Measurements from ENCODE around the gene GLRX5.

GLRX5 gene

GRCh38 chr14:95523815-95524448, 10.9 kb upstream of the GLRX5 start:
- H3K27ac ChIP-seq (ENCODE audit: low read depth, low read length) = no peak overlapping the region
- peaks cover 5% of the 10 kb centered on the region for H3K4me1 ChIP-seq (ENCODE audit: control insufficient read depth, insufficient read depth, low read length)
- H3K27me3 ChIP-seq (ENCODE audit: control insufficient read depth, insufficient read depth, low read length) = no peaks in the 10 kb centered on the region
- peak overlapping the region; percentile 16 for H3K4me3 ChIP-seq (ENCODE audit: low read length)
- no peaks in the 10 kb centered on the region for H3K36me3 ChIP-seq (ENCODE audit: control insufficient read depth, insufficient read depth, low read length)
- no peak overlapping the region for H3K9ac ChIP-seq (ENCODE audit: low read length)

DNA sequence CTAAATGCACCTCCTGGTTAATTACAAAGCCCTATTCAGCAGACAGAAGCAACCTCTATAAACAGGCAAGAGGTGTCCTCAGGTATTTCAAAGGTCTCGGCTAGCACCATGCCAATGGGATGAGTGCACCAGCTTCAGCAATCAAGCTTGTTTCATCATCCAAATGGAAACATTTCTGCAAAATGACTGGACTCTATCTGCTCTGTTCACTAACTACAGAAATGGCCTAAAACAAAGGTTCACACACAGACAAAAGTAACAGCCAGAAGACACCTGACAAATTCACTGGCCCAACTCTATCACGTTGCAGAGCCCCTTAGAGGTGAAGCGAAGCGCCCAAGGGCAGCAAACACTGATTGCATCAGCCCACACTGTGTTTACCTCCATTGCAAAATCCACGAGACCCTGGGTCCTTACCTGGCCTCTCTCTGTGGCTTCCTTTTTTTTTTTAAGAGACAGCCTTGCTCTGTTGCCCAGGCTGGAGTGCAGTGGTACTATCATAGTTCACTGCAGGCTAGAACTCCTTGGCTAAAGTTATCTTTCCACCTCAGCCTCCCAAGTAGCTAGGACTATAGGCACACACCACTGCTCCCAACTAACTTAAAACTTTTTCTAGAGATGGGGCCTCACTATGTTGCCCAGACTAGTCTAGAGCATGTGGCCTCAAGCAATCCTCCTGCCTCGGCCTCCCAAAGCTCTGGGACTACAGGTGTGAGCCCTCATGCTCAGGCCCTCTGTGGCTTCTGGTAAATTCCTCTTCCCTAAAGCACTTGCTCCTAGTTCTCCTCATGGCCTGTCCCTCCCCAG, 9.9 kb upstream of the GLRX5 start:
- H3K36me3 ChIP-seq (ENCODE audit: control insufficient read depth, insufficient read depth, low read length) = no peaks in the 10 kb centered on the region
- no peak overlapping the region for H3K27ac ChIP-seq (ENCODE audit: low read depth, low read length)
- no peaks in the 10 kb centered on the region for H3K27me3 ChIP-seq (ENCODE audit: control insufficient read depth, insufficient read depth, low read length)
- no peak overlapping the region for H3K4me3 ChIP-seq (ENCODE audit: low read length)
- H3K9ac ChIP-seq (ENCODE audit: low read length) = no peak overlapping the region
- peaks cover 5% of the 10 kb centered on the region for H3K4me1 ChIP-seq (ENCODE audit: control insufficient read depth, insufficient read depth, low read length)

DNA sequence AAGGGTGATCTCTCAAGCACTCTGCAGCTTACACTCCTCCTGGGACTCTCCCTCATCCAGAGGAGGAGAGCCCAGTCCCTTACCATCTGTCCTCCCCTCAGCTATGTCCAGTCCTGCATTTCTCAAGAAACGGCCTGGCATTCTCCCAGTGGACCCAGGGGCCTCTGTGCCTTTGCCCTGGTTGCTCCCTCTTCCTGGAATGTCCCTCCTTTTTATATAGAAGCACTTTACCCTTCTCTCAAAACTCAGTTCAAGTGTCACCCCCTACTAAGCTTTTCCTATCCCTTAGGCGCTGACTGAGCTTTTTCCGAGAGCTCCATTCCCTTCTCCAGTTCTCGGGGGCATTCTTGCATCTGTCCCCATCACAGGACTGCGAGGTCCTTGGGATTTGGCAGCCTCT, 8.9 kb upstream of the GLRX5 start:
- H3K4me1 ChIP-seq (ENCODE audit: control insufficient read depth, insufficient read depth, low read length) = peaks cover 5% of the 10 kb centered on the region
- no peaks in the 10 kb centered on the region for H3K27me3 ChIP-seq (ENCODE audit: control insufficient read depth, insufficient read depth, low read length)
- no peaks in the 10 kb centered on the region for H3K36me3 ChIP-seq (ENCODE audit: control insufficient read depth, insufficient read depth, low read length)
- H3K27ac ChIP-seq (ENCODE audit: low read depth, low read length) = no peak overlapping the region
- no peak overlapping the region for H3K4me3 ChIP-seq (ENCODE audit: low read length)
- H3K9ac ChIP-seq (ENCODE audit: low read length) = no peak overlapping the region

GRCh38 chr14:95526483-95527386, 8.1 kb upstream of the GLRX5 start:
- no peaks in the 10 kb centered on the region for H3K36me3 ChIP-seq (ENCODE audit: control insufficient read depth, insufficient read depth, low read length)
- H3K4me1 ChIP-seq (ENCODE audit: control insufficient read depth, insufficient read depth, low read length) = peaks cover 5% of the 10 kb centered on the region
- H3K9ac ChIP-seq (ENCODE audit: low read length) = no peak overlapping the region
- peak overlapping the region; percentile 15 for H3K27ac ChIP-seq (ENCODE audit: low read depth, low read length)
- no peak overlapping the region for H3K4me3 ChIP-seq (ENCODE audit: low read length)
- H3K27me3 ChIP-seq (ENCODE audit: control insufficient read depth, insufficient read depth, low read length) = no peaks in the 10 kb centered on the region

GRCh38 chr14:95527387-95528002, 7.4 kb upstream of the GLRX5 start:
- no peaks in the 10 kb centered on the region for H3K36me3 ChIP-seq (ENCODE audit: control insufficient read depth, insufficient read depth, low read length)
- H3K4me1 ChIP-seq (ENCODE audit: control insufficient read depth, insufficient read depth, low read length) = peaks cover 7% of the 10 kb centered on the region
- H3K27ac ChIP-seq (ENCODE audit: low read depth, low read length) = peak overlapping the region; percentile 15
- H3K27me3 ChIP-seq (ENCODE audit: control insufficient read depth, insufficient read depth, low read length) = no peaks in the 10 kb centered on the region
- no peak overlapping the region for H3K9ac ChIP-seq (ENCODE audit: low read length)
- no peak overlapping the region for H3K4me3 ChIP-seq (ENCODE audit: low read length)

- H3K4me3 ChIP-seq (ENCODE audit: low read length) = no peak overlapping the region
- peaks cover 15% of the 10 kb centered on the region for H3K4me1 ChIP-seq (ENCODE audit: control insufficient read depth, insufficient read depth, low read length)
- H3K36me3 ChIP-seq (ENCODE audit: control insufficient read depth, insufficient read depth, low read length) = no peaks in the 10 kb centered on the region
- no peak overlapping the region for H3K9ac ChIP-seq (ENCODE audit: low read length)
- H3K27ac ChIP-seq (ENCODE audit: low read depth, low read length) = no peak overlapping the region
- no peaks in the 10 kb centered on the region for H3K27me3 ChIP-seq (ENCODE audit: control insufficient read depth, insufficient read depth, low read length)
These were observed 5.6 kb upstream of the GLRX5 start for GRCh38 chr14:95529216-95529615.

DNA sequence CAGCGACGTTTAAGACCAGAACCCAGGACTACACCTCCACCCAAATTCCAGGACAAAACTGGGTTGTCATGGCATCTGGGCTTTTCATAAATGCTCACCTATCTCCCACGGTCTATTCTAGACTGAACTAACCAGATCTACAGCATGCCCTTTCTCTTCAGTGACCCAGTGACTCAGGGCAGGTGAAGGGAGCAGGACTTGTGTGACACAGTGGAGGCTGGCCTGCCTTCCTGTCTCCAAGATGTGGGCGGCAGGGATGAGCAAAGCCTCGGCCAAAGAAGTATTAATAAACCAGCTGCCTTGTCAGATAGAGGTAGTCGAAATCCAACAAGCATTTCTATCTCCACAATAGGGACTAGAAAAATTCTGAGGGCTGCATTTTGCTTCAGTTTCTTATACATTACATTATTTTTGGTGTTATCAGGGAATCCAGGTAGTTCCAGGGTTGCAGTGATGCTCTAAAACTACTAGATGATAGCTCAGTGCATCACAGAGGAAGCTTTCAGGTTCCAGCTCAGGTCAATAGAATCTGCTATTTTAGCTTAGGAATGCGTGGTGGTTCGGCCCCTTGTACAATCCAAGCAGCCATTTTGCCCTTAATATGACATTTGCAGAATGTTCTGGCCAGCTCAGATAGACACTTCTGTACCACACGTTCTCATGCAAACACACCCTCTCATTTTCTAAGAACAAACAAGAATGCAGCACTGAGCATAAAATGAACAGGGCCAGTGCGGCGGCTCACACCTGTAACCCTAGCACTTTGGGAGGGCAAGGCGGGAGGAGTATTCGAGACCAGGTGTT, 4.2 kb upstream of the GLRX5 start:
- Histone ChIP-seq H3K4me1 (ENCODE audit: control insufficient read depth, insufficient read depth, low read length) (peaks cover 17% of the 10 kb centered on the region), H3K36me3 (ENCODE audit: control insufficient read depth, insufficient read depth, low read length) (no peaks in the 10 kb centered on the region), H3K27me3 (ENCODE audit: control insufficient read depth, insufficient read depth, low read length) (no peaks in the 10 kb centered on the region), H3K4me3 (ENCODE audit: low read length) (no peak overlapping the region), H3K9ac (ENCODE audit: low read length) (no peak overlapping the region), H3K27ac (ENCODE audit: low read depth, low read length) (no peak overlapping the region)

GRCh38 chr14:95531473-95531872, 3.4 kb upstream of the GLRX5 start:
- Histone ChIP-seq H3K4me1 (ENCODE audit: control insufficient read depth, insufficient read depth, low read length) (peaks cover 25% of the 10 kb centered on the region), H3K36me3 (ENCODE audit: control insufficient read depth, insufficient read depth, low read length) (no peaks in the 10 kb centered on the region), H3K4me3 (ENCODE audit: low read length) (no peak overlapping the region), H3K27ac (ENCODE audit: low read depth, low read length) (no peak overlapping the region), H3K27me3 (ENCODE audit: control insufficient read depth, insufficient read depth, low read length) (no peaks in the 10 kb centered on the region), H3K9ac (ENCODE audit: low read length) (no peak overlapping the region)

GRCh38 chr14:95531969-95532368, 2.9 kb upstream of the GLRX5 start:
- Histone ChIP-seq H3K4me3 (ENCODE audit: low read length) (no peak overlapping the region), H3K27ac (ENCODE audit: low read depth, low read length) (no peak overlapping the region), H3K36me3 (ENCODE audit: control insufficient read depth, insufficient read depth, low read length) (no peaks in the 10 kb centered on the region), H3K27me3 (ENCODE audit: control insufficient read depth, insufficient read depth, low read length) (no peaks in the 10 kb centered on the region), H3K4me1 (ENCODE audit: control insufficient read depth, insufficient read depth, low read length) (peaks cover 25% of the 10 kb centered on the region), H3K9ac (ENCODE audit: low read length) (no peak overlapping the region)

DNA sequence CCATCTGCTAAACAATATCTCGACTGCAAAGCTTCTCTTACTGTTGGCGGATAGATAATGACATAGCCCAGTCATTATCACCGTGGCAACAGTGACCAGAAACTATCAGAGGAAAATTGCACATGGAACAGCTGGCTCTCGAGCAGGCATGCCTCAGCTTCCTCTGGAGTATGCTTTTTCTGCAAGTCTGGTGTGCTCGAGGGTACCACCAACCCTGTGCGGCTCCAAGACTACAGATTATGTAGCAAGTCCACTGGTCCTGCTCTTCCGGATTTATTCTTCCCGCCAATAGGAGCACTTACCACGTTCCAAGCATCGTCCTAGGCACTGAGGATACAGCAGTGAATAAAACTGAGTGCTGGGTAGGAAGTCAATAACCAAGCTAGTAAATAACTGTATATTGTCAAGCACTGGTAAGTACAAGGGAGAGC, 1.4 kb upstream of the GLRX5 start:
- Histone ChIP-seq H3K27ac (ENCODE audit: low read depth, low read length) (no peak overlapping the region), H3K4me3 (ENCODE audit: low read length) (peak overlapping the region; percentile 85), H3K36me3 (ENCODE audit: control insufficient read depth, insufficient read depth, low read length) (no peaks in the 10 kb centered on the region), H3K27me3 (ENCODE audit: control insufficient read depth, insufficient read depth, low read length) (no peaks in the 10 kb centered on the region), H3K4me1 (ENCODE audit: control insufficient read depth, insufficient read depth, low read length) (peaks cover 21% of the 10 kb centered on the region), H3K9ac (ENCODE audit: low read length) (no peak overlapping the region)

DNA sequence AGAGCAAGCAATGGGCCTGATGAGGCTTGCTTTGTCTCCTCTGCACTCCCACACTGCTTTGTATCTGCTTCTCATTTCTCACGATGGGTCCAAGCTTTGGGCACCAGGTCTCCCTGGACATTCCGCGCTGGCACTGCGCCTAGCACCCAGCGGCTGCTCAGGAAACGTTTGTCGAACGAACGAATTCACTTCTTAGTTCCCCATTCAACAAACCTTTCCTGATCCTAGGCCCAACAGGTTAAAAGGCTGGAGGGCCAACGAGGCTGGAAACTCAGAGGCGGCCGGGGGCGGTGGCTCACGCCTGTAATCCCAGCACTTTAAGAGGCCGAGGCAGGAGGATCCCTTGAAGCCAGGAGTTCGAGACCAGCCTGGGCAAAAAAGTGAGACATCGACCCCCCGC, 1.0 kb upstream of the GLRX5 start:
- Histone ChIP-seq H3K27me3 (ENCODE audit: control insufficient read depth, insufficient read depth, low read length) (no peaks in the 10 kb centered on the region), H3K9ac (ENCODE audit: low read length) (no peak overlapping the region), H3K36me3 (ENCODE audit: control insufficient read depth, insufficient read depth, low read length) (no peaks in the 10 kb centered on the region), H3K4me3 (ENCODE audit: low read length) (peak overlapping the region; percentile 85), H3K27ac (ENCODE audit: low read depth, low read length) (no peak overlapping the region), H3K4me1 (ENCODE audit: control insufficient read depth, insufficient read depth, low read length) (peaks cover 21% of the 10 kb centered on the region)
